Smooth muscle cell (in vitro differentiated cells): ENCODE results near the gene EPAS1. TPM values are rescaled to one million over a fixed set of nuclear protein-coding genes. Genes with fewer than 3 reads are reported as not detected.

ENCODE experiments used
- DNase-seq: peaks from one replicate; lab custom pipeline; 2025; ENCODE audit not compliant: unreplicated experiment; lab: John Stamatoyannopoulos, UW
- H2AFZ ChIP-seq: fragments of 200-600 bp; sonication (generic); 2 replicates; pipeline ENCODE4 v1.6.0; 2016; ENCODE audit warnings: antibody characterized with exemption, low read depth, mild to moderate bottlenecking
- H3F3A ChIP-seq: fragments of 200-600 bp; sonication (generic); 2 replicates; pipeline ENCODE4 v1.6.0; 2017; ENCODE audit warnings: antibody characterized with exemption, low read depth
- H3K27ac ChIP-seq: fragments of 200-600 bp; sonication (generic); 2 replicates; pipeline ENCODE4 v1.5.1; 2016; ENCODE audit warnings: low read depth, mild to moderate bottlenecking
- H3K27me3 ChIP-seq: fragments of 200-600 bp; sonication (generic); 2 replicates; pipeline ENCODE4 v1.6.1; 2016; ENCODE audit warnings: low read depth, mild to moderate bottlenecking
- H3K36me3 ChIP-seq: fragments of 200-600 bp; sonication (generic); 2 replicates; pipeline ENCODE4 v1.5.1; 2016; ENCODE audit warnings: low read depth
- H3K4me1 ChIP-seq: fragments of 200-600 bp; sonication (generic); 2 replicates; pipeline ENCODE4 v1.5.1; 2016; ENCODE audit warnings: low read depth
- H3K4me2 ChIP-seq: fragments of 200-600 bp; sonication (generic); 2 replicates; pipeline ENCODE4 v1.6.0; 2016; ENCODE audit warnings: mild to moderate bottlenecking
- H3K4me3 ChIP-seq: fragments of 200-600 bp; sonication (generic); 2 replicates; pipeline ENCODE4 v1.5.1; 2016; ENCODE audit warnings: mild to moderate bottlenecking
- H3K79me2 ChIP-seq: fragments of 200-600 bp; sonication (generic); 2 replicates; pipeline ENCODE4 v1.6.0; 2016; ENCODE audit warnings: low read depth, mild to moderate bottlenecking
- H3K9ac ChIP-seq: fragments of 200-600 bp; sonication (generic); 2 replicates; pipeline ENCODE4 v1.6.0; 2016; ENCODE audit warnings: low read depth
- H3K9me3 ChIP-seq: fragments of 200-600 bp; sonication (generic); replicated peaks from 2 replicates; pipeline ENCODE4 v1.5.1; 2016; ENCODE audit warnings: low read depth
- H4K20me1 ChIP-seq: fragments of 200-600 bp; sonication (generic); 2 replicates; pipeline ENCODE4 v1.6.0; 2016; ENCODE audit warnings: low read depth
- CTCF ChIP-seq: fragments of 200-600 bp; sonication (generic); IDR thresholded peaks from 2 replicates; pipeline ENCODE4 v1.5.1; 2017; ENCODE audit warnings: borderline replicate concordance, mild to moderate bottlenecking, antibody characterized with exemption; ENCODE audit not compliant: insufficient read depth, poor library complexity, severe bottlenecking
- WGBS: methylation state at CpG from one replicate; pipeline ENCODE4 v1.1.7; 2016; ENCODE audit warnings: low lambda C conversion rate; 5-methylcytosine and 5-hydroxymethylcytosine counted together
- polyA plus RNA-seq: library from polyadenylated mRNA; unstranded; fragments of >200 nt; fragmentation: Nextera tagmentation; extraction: Ambion mirVana; gene quantifications from 2 replicates; pipeline ENCODE4 v1.2.1, GENCODE V29; 2016
- total RNA-seq: library from RNA; depleted of rRNA; stranded (reverse); fragments of >200 nt; gene quantifications from 2 replicates; pipeline ENCODE4 v1.2.3, GENCODE V29; 2014

Gene EPAS1
- total and polyA plus RNA-seq, 2 experiments from 2014 or later: 31.7 to 91.6 TPM

- H3F3A ChIP-seq: peaks cover under 1% of the 10 kb centered on the region
- H4K20me1 ChIP-seq: no peaks in the 10 kb centered on the region
- no peak for DNase-seq
- no peak overlapping the region for H3K4me2 ChIP-seq
- H3K27me3 ChIP-seq: no peaks in the 10 kb centered on the region
- H3K9ac ChIP-seq: no peak overlapping the region
- no peak overlapping the region for H3K27ac ChIP-seq
- H3K4me1 ChIP-seq: no peaks in the 10 kb centered on the region
- no peaks in the 10 kb centered on the region for H3K9me3 ChIP-seq
- no peak overlapping the region for H3K4me3 ChIP-seq
- TF ChIP-seq CTCF: no peak
- 89% methylated on average over 5 of the region's 5 CpGs for WGBS
- no peak overlapping the region for H2AFZ ChIP-seq
- H3K36me3 ChIP-seq: no peaks in the 10 kb centered on the region
- H3K79me2 ChIP-seq: no peaks in the 10 kb centered on the region
These were observed 39.2 kb upstream of the EPAS1 start for GRCh38 chr2:46257980-46258379.

GRCh38 chr2:46258937-46259776, 38.0 kb upstream of the EPAS1 start:
- Histone ChIP-seq H3K4me2 (no peak overlapping the region), H3K9ac (no peak overlapping the region), H3K27ac (no peak overlapping the region), H3K9me3 (no peaks in the 10 kb centered on the region), H4K20me1 (no peaks in the 10 kb centered on the region), H2AFZ (peak overlapping the region; percentile 42), H3K79me2 (no peaks in the 10 kb centered on the region), H3K4me1 (no peaks in the 10 kb centered on the region), H3F3A (no peaks in the 10 kb centered on the region), H3K36me3 (no peaks in the 10 kb centered on the region), H3K4me3 (no peak overlapping the region), H3K27me3 (no peaks in the 10 kb centered on the region)
- TF ChIP-seq CTCF: no peak
- WGBS: 89% methylated on average over 5 of the region's 5 CpGs
- DNase-seq: no peak

GRCh38 chr2:46259777-46260168, 37.4 kb upstream of the EPAS1 start:
- H3K9ac ChIP-seq: no peak overlapping the region
- H3K79me2 ChIP-seq: no peaks in the 10 kb centered on the region
- DNase-seq: no peak
- H3K9me3 ChIP-seq: no peaks in the 10 kb centered on the region
- H2AFZ ChIP-seq: no peak overlapping the region
- H3K4me3 ChIP-seq: no peak overlapping the region
- no peak for TF ChIP-seq CTCF
- H3K36me3 ChIP-seq: no peaks in the 10 kb centered on the region
- no peak overlapping the region for H3K4me2 ChIP-seq
- no peaks in the 10 kb centered on the region for H3F3A ChIP-seq
- H3K27ac ChIP-seq: no peak overlapping the region
- 52% methylated on average over 1 of the region's 1 CpG for WGBS
- H3K27me3 ChIP-seq: no peaks in the 10 kb centered on the region
- no peaks in the 10 kb centered on the region for H3K4me1 ChIP-seq
- H4K20me1 ChIP-seq: no peaks in the 10 kb centered on the region

GRCh38 chr2:46260305-46260704, 36.9 kb upstream of the EPAS1 start:
- Histone ChIP-seq H3K4me2 (no peak overlapping the region), H3K4me3 (no peak overlapping the region), H3K27me3 (no peaks in the 10 kb centered on the region), H3K27ac (no peak overlapping the region), H3K36me3 (no peaks in the 10 kb centered on the region), H3K9ac (no peak overlapping the region), H3K4me1 (no peaks in the 10 kb centered on the region), H2AFZ (no peak overlapping the region), H3F3A (no peaks in the 10 kb centered on the region), H3K9me3 (no peaks in the 10 kb centered on the region), H4K20me1 (no peaks in the 10 kb centered on the region), H3K79me2 (no peaks in the 10 kb centered on the region)
- no peak for TF ChIP-seq CTCF
- no peak for DNase-seq
- 86% methylated on average over 4 of the region's 4 CpGs for WGBS
